ENCODE results near the gene TEX52.
A peak's percentile ranks its signal among the peaks of the same experiment; 100 is the strongest.
"Not testable (repeated sequence)": the region's sequence is repeated elsewhere in the genome, so short reads cannot be mapped to it uniquely, and the experiment has no call there.

Gene TEX52

GRCh38 chr12:2864198-2864597 lies 7.4 kb upstream of the TEX52 start:
- DNase-seq (ENCODE audit: low spot score) = peak; percentile 17

- DNase-seq (ENCODE audit: low spot score) = not testable (repeated sequence)
Measured at GRCh38 chr12:2863402-2863801, 6.6 kb upstream of the TEX52 start.

- DNase-seq (ENCODE audit: low spot score) = no peak
Measured at GRCh38 chr12:2862876-2863275, 6.0 kb upstream of the TEX52 start.

- DNase-seq (ENCODE audit: low spot score) = no peak
Measured at GRCh38 chr12:2860170-2860569, 3.3 kb upstream of the TEX52 start.

- no peak for DNase-seq (ENCODE audit: low spot score)
Measured at GRCh38 chr12:2858944-2859421, 2.1 kb upstream of the TEX52 start.

- DNase-seq (ENCODE audit: low spot score) = no peak
Measured at GRCh38 chr12:2858334-2858733, 1.5 kb upstream of the TEX52 start.

GRCh38 chr12:2857576-2857975 lies 737 bp upstream of the TEX52 start:
- peak; percentile 12 for DNase-seq (ENCODE audit: low spot score)

- peak; percentile 39 for DNase-seq (ENCODE audit: low spot score)
Measured at GRCh38 chr12:2856051-2856450, 788 bp downstream of the TEX52 start.

GRCh38 chr12:2855546-2855945 lies 1.3 kb downstream of the TEX52 start:
- peak; percentile 24 for DNase-seq (ENCODE audit: low spot score)

GRCh38 chr12:2854669-2855453 lies 2.0 kb downstream of the TEX52 start:
- DNase-seq (ENCODE audit: low spot score) = peak; percentile 33

GRCh38 chr12:2853626-2854025 lies 3.2 kb downstream of the TEX52 start:
- DNase-seq (ENCODE audit: low spot score) = peak; percentile 95

- no peak for DNase-seq (ENCODE audit: low spot score)
Measured at GRCh38 chr12:2851931-2852330, 4.9 kb downstream of the TEX52 start.

- no peak for DNase-seq (ENCODE audit: low spot score)
Measured at GRCh38 chr12:2845280-2845679, 11.6 kb downstream of the TEX52 start.

GRCh38 chr12:2844786-2845185 lies 12.1 kb downstream of the TEX52 start:
- no peak for DNase-seq (ENCODE audit: low spot score)

- DNase-seq (ENCODE audit: low spot score) = no peak
Measured at GRCh38 chr12:2842948-2843347, 13.9 kb downstream of the TEX52 start.

GRCh38 chr12:2841056-2841650 lies 15.7 kb downstream of the TEX52 start:
- DNase-seq (ENCODE audit: low spot score) = no peak

GRCh38 chr12:2836574-2836973 lies 20.3 kb downstream of the TEX52 start:
- DNase-seq (ENCODE audit: low spot score) = no peak

- no peak for DNase-seq (ENCODE audit: low spot score)
Measured at GRCh38 chr12:2835691-2836403, 21.0 kb downstream of the TEX52 start.

- DNase-seq (ENCODE audit: low spot score) = no peak
Measured at GRCh38 chr12:2834581-2835491, 22.0 kb downstream of the TEX52 start, which contains the start of gene NRIP2. TSS of gene NRIP2 (minus strand) at chr12:2835035. CDS start at chr12:2834983, 52 bp downstream.

GRCh38 chr12:2833810-2834209 lies 23.0 kb downstream of the TEX52 start:
- DNase-seq (ENCODE audit: low spot score) = no peak

GRCh38 chr12:2833327-2833726 lies 23.5 kb downstream of the TEX52 start:
- DNase-seq (ENCODE audit: low spot score) = no peak
